Smooth muscle cell of bladder (primary cell): ENCODE data around the gene GRPEL1. TPM values are rescaled to one million over a fixed set of nuclear protein-coding genes. Genes with fewer than 3 reads are reported as not detected.

Source experiments
- total RNA-seq: library from RNA; depleted of rRNA; stranded (reverse); fragments of >200 nt; gene quantifications from 2 replicates; pipeline ENCODE4 v1.2.3, GENCODE V29; 2014

The GRPEL1 gene
- total RNA-seq, result 29.4 and 41.4 TPM in 2 replicates

GRCh38 chr4:7067452-7068278 is at the start of gene GRPEL1:
GRPEL1 (minus strand) TSS chr4:7068064; CDS start chr4:7068032, 32 bp downstream.

GRCh38 chr4:7043284-7044136 is 24.4 kb downstream of the GRPEL1 start, which contains the start of gene TADA2B:
TADA2B (plus strand) TSS chr4:7043372; CDS start chr4:7043580, 208 bp downstream.

Other genes starting within 250 kb of the GRPEL1 start
- 33.8 and 41.4 TPM in 2 replicates for gene TBC1D14, start 158.2 kb downstream of the GRPEL1 start, total RNA-seq
- gene TADA2B, start 24.7 kb downstream of the GRPEL1 start, total RNA-seq, result 8.2 and 10.7 TPM in 2 replicates
- 1.1 and 3.8 TPM in 2 replicates for gene SORCS2, start 124.5 kb upstream of the GRPEL1 start, total RNA-seq